GM21515 (cell line): Measurements from ENCODE around the gene BMP5.

Experiments
- ATAC-seq: cut with Tn5 transposase; IDR thresholded peaks from one replicate; pipeline ENCODE4 v1.9.1; 2021; ENCODE audit not compliant: unreplicated experiment

The BMP5 gene

GRCh38 chr6:55729665-55730064 is 145.7 kb downstream of the BMP5 start:
- ATAC-seq: no peak

GRCh38 chr6:55726144-55726543 is 149.2 kb downstream of the BMP5 start:
- no peak for ATAC-seq

DNA sequence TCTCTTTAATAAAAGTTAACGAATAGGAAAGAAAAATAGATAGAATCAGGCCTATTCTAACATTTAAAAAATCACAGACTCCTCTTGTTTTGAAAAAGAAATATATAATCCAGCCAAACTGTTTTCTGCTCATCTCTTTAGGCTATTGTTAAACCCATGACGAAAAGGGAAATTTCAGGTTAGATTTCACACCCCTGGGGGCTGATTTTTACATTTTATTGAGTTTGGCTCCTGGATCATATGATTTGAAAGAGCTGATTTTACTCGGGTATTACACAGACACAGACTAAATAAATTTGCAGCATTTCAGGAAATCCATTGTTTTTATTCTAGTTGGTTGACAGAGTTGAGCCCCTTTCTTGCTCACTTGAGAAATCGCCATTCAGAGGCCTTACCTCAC is 160.6 kb downstream of the BMP5 start:
- no peak for ATAC-seq

DNA sequence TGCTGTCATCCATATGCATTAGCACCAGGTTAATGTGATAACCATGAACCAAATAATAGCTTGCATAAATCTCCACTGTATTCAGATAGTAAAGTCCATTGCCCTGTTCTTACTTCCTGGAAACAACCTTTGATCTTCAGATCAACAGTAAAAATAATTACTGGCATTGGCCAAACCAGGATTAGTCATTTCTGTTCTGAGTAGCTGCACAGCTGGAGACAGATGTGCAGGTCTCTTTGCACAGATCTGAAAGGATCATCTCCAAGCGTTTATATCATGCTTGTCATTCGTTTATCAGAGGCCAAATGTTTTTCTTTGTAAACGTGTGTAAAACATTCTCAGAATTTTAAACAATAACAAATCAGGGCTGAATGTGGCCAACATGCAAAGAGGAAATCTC is 162.0 kb downstream of the BMP5 start:
- ATAC-seq: no peak

DNA sequence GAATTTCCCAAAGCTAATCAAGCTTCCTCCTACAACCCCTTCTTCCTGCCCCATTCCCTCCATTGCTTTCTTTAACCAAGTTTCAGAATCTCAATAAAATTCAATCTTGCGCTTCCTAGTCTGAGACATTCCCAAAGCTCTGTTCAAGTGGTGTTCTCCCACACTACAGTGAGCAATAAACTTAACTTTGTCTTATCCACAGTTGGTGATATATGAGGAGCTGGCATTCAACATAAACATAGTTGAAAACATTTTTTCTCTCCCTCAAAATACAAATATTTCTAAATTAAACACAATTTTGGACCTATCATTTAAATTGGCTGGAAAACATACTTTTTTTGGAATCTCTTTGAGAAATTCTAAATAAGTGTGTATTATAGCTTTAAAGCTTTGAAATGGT is 166.7 kb downstream of the BMP5 start:
- no peak for ATAC-seq

DNA sequence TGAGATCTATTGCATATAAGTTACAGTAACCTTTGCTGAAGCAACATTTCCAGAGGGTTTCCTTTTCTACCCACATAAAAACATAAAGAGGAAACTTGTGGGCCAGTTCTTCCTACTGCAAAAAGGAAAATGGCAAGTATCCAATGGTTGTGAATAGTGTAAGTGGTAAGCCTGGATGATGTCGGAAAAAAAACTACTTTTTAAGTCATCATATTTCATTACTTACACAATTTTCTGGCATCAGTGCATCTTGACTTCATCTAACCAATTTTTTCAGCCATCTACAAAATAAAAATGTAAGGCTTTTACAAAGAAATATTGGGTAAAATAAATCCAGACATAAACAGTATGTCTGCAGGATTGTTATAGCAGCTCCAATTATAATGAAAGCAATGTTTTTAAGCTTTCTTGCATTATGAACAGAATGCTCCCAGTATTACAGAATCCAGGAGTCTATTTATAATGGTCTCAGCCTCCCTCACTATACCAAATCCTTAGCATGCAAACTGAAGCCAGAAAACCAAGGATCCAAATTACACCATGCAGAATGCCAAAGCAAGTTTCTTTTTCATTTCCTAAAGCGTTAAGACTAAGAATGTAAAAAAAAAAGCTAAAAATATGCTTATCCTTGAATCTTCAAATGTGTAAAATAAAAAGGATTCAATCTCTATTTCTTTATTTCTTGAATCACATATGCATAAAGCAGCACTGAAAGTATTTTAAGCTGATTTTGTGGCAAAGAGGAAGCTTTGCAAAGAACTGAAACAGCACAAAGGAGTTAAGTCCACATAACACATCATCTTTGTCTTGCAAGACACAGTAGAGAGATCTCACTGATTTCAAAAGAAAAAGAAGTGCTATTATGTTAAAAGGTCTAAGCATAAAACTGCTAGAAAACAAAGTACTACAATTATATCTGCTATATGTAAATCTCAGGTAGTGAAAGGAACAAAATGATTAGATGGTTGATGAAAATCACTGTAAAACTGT is 169.6 kb downstream of the BMP5 start:
- ATAC-seq: no peak

DNA sequence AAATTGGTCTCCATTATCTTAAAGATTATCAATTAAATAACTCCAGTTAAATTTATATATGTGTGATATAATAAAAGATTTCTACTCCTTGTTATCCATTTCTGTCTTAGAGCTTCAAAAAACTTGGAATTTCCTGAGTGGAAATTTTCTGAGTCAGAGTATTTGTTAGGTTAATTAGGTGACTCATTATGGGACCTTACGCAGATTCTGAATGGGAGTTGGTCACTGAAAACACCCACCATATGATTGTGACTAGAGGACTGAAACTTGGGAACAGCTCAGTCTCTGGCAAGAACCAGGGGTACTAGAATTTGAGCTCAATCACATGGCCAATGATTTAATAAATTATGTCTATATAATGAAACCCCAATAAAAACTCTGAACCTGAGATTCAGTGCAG is 171.0 kb downstream of the BMP5 start:
- no peak for ATAC-seq
